Bladder microvascular endothelial cell (primary cell): ENCODE results near the gene NADK. TPM values are rescaled to one million over a fixed set of nuclear protein-coding genes. Genes with fewer than 3 reads are reported as not detected.

Source experiments
- total RNA-seq: library from RNA; depleted of rRNA; stranded (reverse); fragments of >200 nt; gene quantifications from 2 replicates; pipeline ENCODE4 v1.2.3, GENCODE V29; 2014

Gene NADK, protein sequence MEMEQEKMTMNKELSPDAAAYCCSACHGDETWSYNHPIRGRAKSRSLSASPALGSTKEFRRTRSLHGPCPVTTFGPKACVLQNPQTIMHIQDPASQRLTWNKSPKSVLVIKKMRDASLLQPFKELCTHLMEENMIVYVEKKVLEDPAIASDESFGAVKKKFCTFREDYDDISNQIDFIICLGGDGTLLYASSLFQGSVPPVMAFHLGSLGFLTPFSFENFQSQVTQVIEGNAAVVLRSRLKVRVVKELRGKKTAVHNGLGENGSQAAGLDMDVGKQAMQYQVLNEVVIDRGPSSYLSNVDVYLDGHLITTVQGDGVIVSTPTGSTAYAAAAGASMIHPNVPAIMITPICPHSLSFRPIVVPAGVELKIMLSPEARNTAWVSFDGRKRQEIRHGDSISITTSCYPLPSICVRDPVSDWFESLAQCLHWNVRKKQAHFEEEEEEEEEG
- total RNA-seq: 39.2 and 75.2 TPM in 2 replicates

DNA sequence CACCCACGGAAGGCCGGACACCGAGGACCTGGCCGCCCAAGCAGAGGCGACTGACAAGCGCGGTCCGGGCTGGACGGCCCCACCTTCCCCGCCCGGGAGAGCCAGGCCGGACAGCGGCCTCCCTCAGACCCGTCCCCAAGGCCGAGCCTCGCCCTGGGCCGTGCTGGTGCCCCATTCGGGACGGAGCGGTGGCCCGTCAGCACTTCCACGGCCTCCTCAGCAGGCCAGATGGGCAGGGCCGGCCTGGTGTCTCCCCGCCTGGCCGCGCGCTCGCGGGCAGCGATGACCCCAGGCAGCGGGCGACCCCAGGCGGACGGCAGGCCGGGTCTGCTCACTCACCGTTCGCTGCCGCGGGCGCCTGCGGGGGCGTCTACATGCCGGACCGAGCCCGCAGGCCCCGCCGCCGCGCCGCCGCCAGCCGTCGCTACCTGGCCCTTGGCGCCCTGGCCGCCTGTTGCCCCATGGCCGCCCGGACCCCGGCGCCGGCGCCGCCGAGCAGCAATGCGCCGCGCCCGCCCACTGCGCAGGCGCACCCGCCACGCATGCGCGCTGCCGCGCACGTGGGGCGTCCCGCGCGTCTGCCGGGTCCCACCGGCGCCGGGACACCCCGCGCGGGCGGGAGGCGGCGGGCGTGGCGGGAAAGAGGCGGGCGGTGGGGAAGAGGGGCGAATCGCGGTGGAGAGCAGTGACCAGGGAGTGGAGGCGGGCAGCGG, at the start of gene NADK:
Gene NADK, minus strand, starts transcription at position 521 of the 713 bp plus-strand sequence. CDS start 13,064 bp downstream, outside the sequence.

DNA sequence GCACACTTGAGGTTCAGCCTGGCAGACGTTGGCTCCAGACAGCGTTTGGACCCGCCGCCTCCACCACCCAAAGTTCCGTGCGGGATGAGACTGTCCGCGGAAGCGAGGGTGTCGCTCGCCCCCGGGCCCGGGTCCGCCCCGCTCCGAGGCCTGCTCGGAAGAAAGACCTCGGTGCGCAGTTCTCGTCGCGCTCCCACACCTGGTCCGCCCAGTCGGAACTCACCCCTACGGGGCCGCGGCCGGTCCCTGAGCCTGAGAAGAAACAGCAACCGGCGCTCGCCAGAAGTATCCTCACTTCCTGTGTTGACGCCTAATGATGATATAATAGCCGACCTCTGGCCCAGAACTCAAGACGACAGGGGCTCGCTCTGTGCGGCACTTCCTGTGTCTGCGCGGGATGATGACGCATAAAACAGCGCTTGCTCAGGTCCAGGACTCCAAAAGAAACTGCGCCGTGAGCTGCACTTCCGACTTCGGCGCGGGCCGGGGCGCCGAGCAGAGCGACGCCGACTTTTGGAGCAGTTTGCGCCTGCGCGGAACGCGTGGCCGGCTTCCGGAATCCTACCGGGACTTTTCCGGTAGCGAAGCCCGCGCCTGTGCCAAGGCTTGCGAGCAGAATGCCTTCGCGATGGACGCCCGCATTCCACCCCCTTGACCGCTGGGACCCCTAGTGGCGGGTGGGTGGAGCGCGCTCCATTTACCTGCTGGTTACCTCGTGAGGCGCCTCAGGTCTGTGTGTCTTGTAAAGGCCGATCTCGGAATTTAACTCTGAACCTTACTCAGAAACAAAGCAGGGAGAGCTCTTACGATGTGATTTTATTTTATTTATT, 54.0 kb downstream of the NADK start, which contains the start of gene CDK11A:
Gene CDK11A, minus strand, starts transcription at position 323 of the 830 bp plus-strand sequence. CDS start 1,539 bp downstream, outside the sequence.

Other genes starting within 250 kb of the NADK start
- gene TMEM240, start 237.8 kb downstream of the NADK start, total RNA-seq: 2.1 and 2.4 TPM in 2 replicates
- gene SSU72, start 203.6 kb downstream of the NADK start, total RNA-seq: 45.8 and 64.1 TPM in 2 replicates
- gene FNDC10, start 178.3 kb downstream of the NADK start, total RNA-seq: 0.16 and 0.94 TPM in 2 replicates
- gene MIB2, start 163.0 kb downstream of the NADK start, total RNA-seq: 31.1 and 68.6 TPM in 2 replicates
- 0.16 and 0.19 TPM in 2 replicates for gene MMP23B, start 146.3 kb downstream of the NADK start, total RNA-seq
- gene CDK11B, start 119.5 kb downstream of the NADK start, total RNA-seq: 6.6 and 11.0 TPM in 2 replicates
- gene SLC35E2B, start 85.7 kb downstream of the NADK start, total RNA-seq: 13.9 and 29.8 TPM in 2 replicates
- 8.4 and 17.6 TPM in 2 replicates for gene CDK11A, start 54.1 kb downstream of the NADK start, total RNA-seq
- 78.7 and 202 TPM in 2 replicates for gene GNB1, start 112.6 kb upstream of the NADK start, total RNA-seq
- gene CALML6, start 136.8 kb upstream of the NADK start, total RNA-seq: 0.06 and 0.32 TPM in 2 replicates
- gene TMEM52, start 140.8 kb upstream of the NADK start, total RNA-seq: 0.13 TPM in 1 of 2 replicates, not detected in the other
- gene CFAP74, start 225.3 kb upstream of the NADK start, total RNA-seq: not detected in 2 replicates
- gene GABRD, start 240.9 kb upstream of the NADK start, total RNA-seq: 0.13 and 0.81 TPM in 2 replicates